Heart left ventricle (tissue), 16 donors: Measurements from ENCODE around the gene ANKH. TPM values are rescaled to one million over a fixed set of nuclear protein-coding genes. Genes with fewer than 3 reads are reported as not detected.

Source experiments
- ATAC-seq, 4 donors: fragments of 200-7000 bp; cut with Tn5 transposase; one replicate each; pipeline ENCODE4 v1.9.1; 2020 to 2022; ENCODE audit warnings: moderate library complexity in 4 of 4, mild to moderate bottlenecking in 3 of 4, moderate number of reproducible peaks in 1 of 4
- DNase-seq, 5 donors: peaks; one replicate each; pipeline ENCODE4 v3.0.0-alpha.2; 2020
- H3K27ac ChIP-seq, 12 donors: fragments of 200-600 bp; sonication (generic) in 4 of 12; one replicate each; pipeline versions ENCODE4 v1.5.0 to v1.8.0; 2016 to 2022; ENCODE audit warnings: mild to moderate bottlenecking in 2 of 12
- H3K27me3 ChIP-seq, 9 donors: fragments of 200-600 bp; sonication (generic) in 2 of 9; one replicate each; pipeline versions ENCODE4 v1.5.1 to v1.8.0; 2016 to 2022; ENCODE audit warnings: mild to moderate bottlenecking in 3 of 9
- H3K36me3 ChIP-seq, 9 donors: fragments of 200-600 bp; sonication (generic) in 2 of 9; one replicate each; pipeline versions ENCODE4 v1.5.0 to v1.8.0; 2018 to 2022; ENCODE audit warnings: mild to moderate bottlenecking in 2 of 9
- H3K4me1 ChIP-seq, 12 donors: fragments of 200-600 bp; sonication (generic) in 4 of 12; one replicate each; pipeline versions ENCODE4 v1.5.0 to v1.8.0; 2016 to 2022; ENCODE audit warnings: mild to moderate bottlenecking in 3 of 12
- H3K4me3 ChIP-seq, 12 donors: fragments of 200-600 bp; sonication (generic) in 4 of 12; one replicate each; pipeline versions ENCODE4 v1.5.0 to v1.8.0; 2017 to 2022; ENCODE audit warnings: mild to moderate bottlenecking in 9 of 12, moderate library complexity in 4 of 12
- H3K9me3 ChIP-seq, 12 donors: fragments of 200-600 bp; sonication (generic) in 4 of 12; one replicate each; pipeline versions ENCODE4 v1.5.0 to v1.8.0; 2016 to 2022; ENCODE audit warnings: mild to moderate bottlenecking in 1 of 12
- POLR2A ChIP-seq, 2 donors: fragments of 450-650 bp; IDR thresholded peaks; one replicate each; pipeline ENCODE4 v1.6.1; 2017; ENCODE audit warnings: antibody characterized with exemption in 2 of 2, mild to moderate bottlenecking in 2 of 2, moderate library complexity in 2 of 2
- WGBS, 4 donors: extraction: QIAGEN DNeasy Blood & Tissue Kit in 2 of 4; methylation state at CpG; one replicate each; pipeline versions ENCODE4 v1.1.5 to v1.1.7; 2013 to 2018; 5-methylcytosine and 5-hydroxymethylcytosine counted together
- intact Hi-C, 10 donors: fragments of 100-400 bp; cut with DNase I; formaldehyde crosslinking; loops; one replicate each; pipeline versions ENCODE4 v1.11.1 to v1.14.2; 2022
- polyA plus RNA-seq, 2 donors: library from polyadenylated mRNA; stranded (reverse); fragments of 200-250 nt; gene quantifications; one replicate each; pipeline ENCODE4 v1.2.3, GENCODE V29; 2013
- total RNA-seq, 9 donors: library from RNA; depleted of rRNA in 2 of 9; stranded (reverse); fragments of >200 nt in 2 of 9; fragmentation: NEBNext Ultra II Directional in 3 of 9; extraction: Animal tissue kit (Norgen Biotek cat#: 25700) in 3 of 9; gene quantifications; one replicate each; pipeline versions ENCODE4 v1.1.0 to v1.2.4, GENCODE V29; 2016 to 2023
- TF ChIP-seq, protein P1 (sequence below), 12 donors: fragments of 200-600 bp; sonication (generic) in 4 of 12; IDR thresholded peaks; one replicate each; pipeline versions ENCODE4 v1.5.0 to v1.8.0; 2018 to 2022; ENCODE audit warnings: antibody characterized with exemption in 12 of 12, mild to moderate bottlenecking in 5 of 12
- donor health status: ischemic (EF 13 %, LVEDD 7.1; RV severe dilation, severe dysfunction).
- donor health status: healthy with polysubstance abuse.
- donor health status: DM: no; HTN: yes; CAD: no.
- donor health status: DM: no; HTN: no; CAD: no.
- donor health status: ischemic (EF 25% LVEDD 6.9; RV normal size, moderate dysfunction).
- donor health status: ischemic (EF 25% LVEDD 5.7; RV mildly dilated, moderate dysfunction).
- donor health status: healthy.
- donor health status: DM: yes; HTN: yes; CAD: no.
- donor health status: ischemic (EF 35%, LVEDD 5.7; RV mildly dilated, moderate dysfunction).
- donor health status: nonischemic (EF 11% LVEDD 7.7; RV severe dilation, severe dysfunction).
- donor health status: DM: yes; HTN: yes; CAD: no.
- donor health status: PGD.
- donor health status: ischemic (EF 29% LVEDD 5.4; RV normal size, mild dysfunction).
- donor health status: nonischemic (EF 23%, LVEDD 6.1; RV moderate dilation, normal function).

The ANKH gene
- total and polyA plus RNA-seq, 11 donors, result 54.1 to 260 (median 168) TPM

DNA sequence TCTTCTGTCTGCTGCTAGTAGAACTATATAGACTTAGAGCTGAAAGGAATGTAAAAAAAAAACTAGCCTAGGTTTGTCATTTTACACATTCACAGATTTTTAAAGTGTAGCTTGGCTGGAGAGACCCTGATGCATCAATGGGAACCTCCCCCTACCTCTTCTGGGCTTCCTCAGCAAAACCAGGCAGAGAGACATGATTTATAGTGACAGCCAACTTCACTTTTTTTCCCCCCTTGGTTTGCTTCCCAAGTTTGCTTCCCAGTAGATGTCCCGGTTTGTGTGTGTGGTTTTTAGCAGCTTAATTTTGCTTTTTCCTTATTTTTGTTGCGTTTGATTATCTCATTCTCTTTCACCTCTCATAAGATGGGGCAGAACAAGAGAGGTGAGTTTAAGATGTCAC is 205.2 kb downstream of the ANKH start:
- H3K27ac ChIP-seq, result peak overlapping the region in 8 of 12 donors; percentile 8 to 98 (median 91)
- H3K9me3 ChIP-seq, result no peaks in the 10 kb centered on the region
- DNase-seq (no peak), ATAC-seq (no peak)
- peak overlapping the region in 9 of 12 donors; percentile 60 to 88 (median 75) for H3K4me3 ChIP-seq
- no peaks in the 10 kb centered on the region for H3K27me3 ChIP-seq
- intact Hi-C loops, result no loop called here
- H3K36me3 ChIP-seq, result peaks cover 0 to 5% (median 0%) of the 10 kb centered on the region in 9 donors
- H3K4me1 ChIP-seq, result peaks cover 0 to 71% (median 53%) of the 10 kb centered on the region in 12 donors
- 56 to 66% (median 59%) methylated on average over 2 of the region's 2 CpGs for WGBS, 4 donors
- no peak for TF ChIP-seq POLR2A (IDR thresholded peaks at IDR 0.05)
- TF ChIP-seq, protein P1, sequence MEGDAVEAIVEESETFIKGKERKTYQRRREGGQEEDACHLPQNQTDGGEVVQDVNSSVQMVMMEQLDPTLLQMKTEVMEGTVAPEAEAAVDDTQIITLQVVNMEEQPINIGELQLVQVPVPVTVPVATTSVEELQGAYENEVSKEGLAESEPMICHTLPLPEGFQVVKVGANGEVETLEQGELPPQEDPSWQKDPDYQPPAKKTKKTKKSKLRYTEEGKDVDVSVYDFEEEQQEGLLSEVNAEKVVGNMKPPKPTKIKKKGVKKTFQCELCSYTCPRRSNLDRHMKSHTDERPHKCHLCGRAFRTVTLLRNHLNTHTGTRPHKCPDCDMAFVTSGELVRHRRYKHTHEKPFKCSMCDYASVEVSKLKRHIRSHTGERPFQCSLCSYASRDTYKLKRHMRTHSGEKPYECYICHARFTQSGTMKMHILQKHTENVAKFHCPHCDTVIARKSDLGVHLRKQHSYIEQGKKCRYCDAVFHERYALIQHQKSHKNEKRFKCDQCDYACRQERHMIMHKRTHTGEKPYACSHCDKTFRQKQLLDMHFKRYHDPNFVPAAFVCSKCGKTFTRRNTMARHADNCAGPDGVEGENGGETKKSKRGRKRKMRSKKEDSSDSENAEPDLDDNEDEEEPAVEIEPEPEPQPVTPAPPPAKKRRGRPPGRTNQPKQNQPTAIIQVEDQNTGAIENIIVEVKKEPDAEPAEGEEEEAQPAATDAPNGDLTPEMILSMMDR (IDR thresholded peaks at IDR 0.05), result no peak

DNA sequence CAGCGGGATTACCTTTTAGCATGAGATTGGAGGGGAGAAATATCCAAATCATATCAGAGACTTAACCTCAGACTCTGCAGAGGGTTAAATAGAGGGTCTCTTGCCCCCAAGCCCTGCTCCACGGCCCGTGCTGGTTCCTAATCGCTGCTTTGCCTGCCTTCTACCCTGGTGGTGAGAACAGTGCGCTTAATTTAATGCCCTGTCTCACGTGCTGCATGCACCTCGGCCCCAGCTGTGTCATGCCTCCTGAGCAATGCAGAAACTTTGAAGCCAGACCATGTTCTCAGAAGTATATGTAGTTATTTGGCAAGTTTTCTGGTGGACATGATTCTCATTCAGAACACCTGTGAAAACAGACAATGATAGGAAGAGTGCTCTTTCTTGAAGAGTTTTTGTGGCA is 205.6 kb downstream of the ANKH start:
- intact Hi-C loops, result no loop called here
- DNase-seq (peak in 3 of 5 donors; percentile 30 to 47 (median 33)), ATAC-seq (peak in 3 of 4 donors; percentile 8 to 45 (median 15))
- H3K9me3 ChIP-seq, result no peaks in the 10 kb centered on the region
- peak overlapping the region in 11 of 12 donors; percentile 46 to 88 (median 75) for H3K4me3 ChIP-seq
- H3K36me3 ChIP-seq, result peaks cover 0 to 5% (median 0%) of the 10 kb centered on the region in 9 donors
- peaks cover 0 to 67% (median 49%) of the 10 kb centered on the region in 12 donors for H3K4me1 ChIP-seq
- no peaks in the 10 kb centered on the region for H3K27me3 ChIP-seq
- 15 to 22% (median 20%) methylated on average over 7 of the region's 7 CpGs for WGBS, 4 donors
- peak overlapping the region in 9 of 12 donors; percentile 86 to 98 (median 92) for H3K27ac ChIP-seq
- TF ChIP-seq, protein P1 (IDR thresholded peaks at IDR 0.05), result peak in 2 of 12 donors; percentile 24 to 26
- TF ChIP-seq POLR2A (IDR thresholded peaks at IDR 0.05), result no peak

DNA sequence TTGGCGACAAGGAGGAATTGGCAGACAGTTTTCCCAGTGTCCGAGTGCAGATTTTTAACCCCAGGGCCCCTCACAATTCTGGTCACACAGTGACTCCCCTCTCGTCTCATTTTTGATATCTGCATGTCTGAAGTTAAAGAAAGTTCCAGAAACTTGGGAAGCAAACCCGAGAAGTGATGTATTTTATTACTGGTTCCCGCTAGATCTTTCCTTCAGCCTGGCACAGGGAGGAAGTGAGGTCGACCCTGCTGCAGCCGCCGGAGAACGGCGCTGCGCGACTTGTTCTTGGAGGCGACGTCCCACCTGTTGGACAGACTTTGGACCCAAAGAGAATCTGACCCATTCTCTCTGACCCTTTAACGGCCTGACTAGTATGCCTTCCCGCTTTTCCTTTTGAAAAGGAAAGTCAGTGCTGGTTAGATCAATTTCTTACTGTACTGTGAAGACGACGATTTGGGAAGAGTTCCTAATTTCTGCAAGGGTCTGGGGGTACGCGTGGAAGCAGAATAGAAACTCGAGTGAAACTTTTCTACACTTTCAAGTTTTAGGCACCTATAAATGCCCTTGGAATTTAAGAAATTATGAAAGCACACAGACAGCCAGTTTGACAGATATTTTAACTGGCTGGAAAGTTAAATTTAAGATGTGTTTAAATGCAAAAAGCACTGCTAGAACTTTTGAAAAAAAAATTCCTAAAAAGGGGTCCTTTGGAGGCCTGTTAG is 206.3 kb downstream of the ANKH start:
- peak overlapping the region; percentile 46 to 88 (median 74) for H3K4me3 ChIP-seq
- peak overlapping the region; percentile 80 to 98 (median 91) for H3K27ac ChIP-seq
- peak; percentile 38 to 66 (median 48) for DNase-seq
- H3K36me3 ChIP-seq, result peaks cover 0 to 5% (median 0%) of the 10 kb centered on the region in 9 donors
- no peaks in the 10 kb centered on the region for H3K9me3 ChIP-seq
- intact Hi-C loops, result no loop called here
- 2 to 3% (median 3%) methylated on average over 20 to 21 of the region's 21 CpGs for WGBS, 4 donors
- peak in 3 of 4 donors; percentile 16 to 40 (median 16) for ATAC-seq
- no peaks in the 10 kb centered on the region for H3K27me3 ChIP-seq
- H3K4me1 ChIP-seq, result peaks cover 0 to 60% (median 43%) of the 10 kb centered on the region in 12 donors
- TF ChIP-seq, protein P1 (IDR thresholded peaks at IDR 0.05), result peak in 1 of 12 donors; percentile 23
- no peak for TF ChIP-seq POLR2A (IDR thresholded peaks at IDR 0.05)
